ENCODE results near the gene ZNF726.
"Not testable (repeated sequence)": the region's sequence is repeated elsewhere in the genome, so short reads cannot be mapped to it uniquely, and the experiment has no call there.

Gene ZNF726

GRCh38 chr19:23914402-23915286, at the start of gene ZNF726:
TSS of gene ZNF726 (plus strand) at chr19:23914886. CDS start at chr19:23914995, 109 bp downstream.
- in situ Hi-C loops (cut with MboI; ENCODE audit: low sequenced_read_pairs) = no loop called here

DNA sequence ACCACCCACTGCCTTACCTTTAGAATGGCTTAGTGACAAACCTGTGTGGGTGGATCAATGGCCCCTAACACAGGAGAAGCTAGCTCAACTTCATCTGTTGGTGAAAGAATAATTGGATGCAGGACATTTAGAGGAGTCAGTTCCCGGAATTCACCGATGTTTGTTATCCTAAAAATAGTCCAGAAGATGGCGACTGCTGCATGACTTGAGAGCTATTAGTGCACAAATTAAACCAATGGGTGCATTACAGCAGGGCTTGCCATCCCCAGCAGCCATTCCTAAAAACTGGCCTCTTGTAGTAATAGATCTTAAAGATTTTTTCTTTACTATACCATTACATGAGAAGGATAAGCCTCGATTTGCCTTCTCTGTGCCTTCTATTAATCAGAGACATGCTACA, 46.8 kb upstream of the ZNF726 start:
- in situ Hi-C loops (cut with MboI; ENCODE audit: low sequenced_read_pairs) = no loop called here

DNA sequence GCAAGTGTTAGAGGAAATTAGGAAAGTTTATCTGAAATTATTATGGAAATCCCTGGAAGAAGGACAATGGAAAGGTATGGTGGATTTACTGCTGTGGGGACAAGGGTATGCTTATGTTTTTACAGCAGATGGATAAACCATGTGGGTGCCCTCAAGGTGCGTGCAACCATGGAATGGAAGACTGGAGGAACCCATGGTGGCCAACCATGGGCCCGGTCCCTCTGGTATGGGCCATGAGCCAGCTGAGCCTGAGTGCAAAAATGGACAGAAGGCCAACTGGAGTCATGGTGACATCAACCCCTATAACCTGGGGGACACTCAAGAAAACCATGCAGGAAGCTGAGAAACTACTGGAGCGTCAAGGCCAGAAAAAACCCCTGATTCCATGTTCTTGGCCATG, 46.1 kb upstream of the ZNF726 start:
- in situ Hi-C loops (cut with MboI; ENCODE audit: low sequenced_read_pairs) = no loop called here

DNA sequence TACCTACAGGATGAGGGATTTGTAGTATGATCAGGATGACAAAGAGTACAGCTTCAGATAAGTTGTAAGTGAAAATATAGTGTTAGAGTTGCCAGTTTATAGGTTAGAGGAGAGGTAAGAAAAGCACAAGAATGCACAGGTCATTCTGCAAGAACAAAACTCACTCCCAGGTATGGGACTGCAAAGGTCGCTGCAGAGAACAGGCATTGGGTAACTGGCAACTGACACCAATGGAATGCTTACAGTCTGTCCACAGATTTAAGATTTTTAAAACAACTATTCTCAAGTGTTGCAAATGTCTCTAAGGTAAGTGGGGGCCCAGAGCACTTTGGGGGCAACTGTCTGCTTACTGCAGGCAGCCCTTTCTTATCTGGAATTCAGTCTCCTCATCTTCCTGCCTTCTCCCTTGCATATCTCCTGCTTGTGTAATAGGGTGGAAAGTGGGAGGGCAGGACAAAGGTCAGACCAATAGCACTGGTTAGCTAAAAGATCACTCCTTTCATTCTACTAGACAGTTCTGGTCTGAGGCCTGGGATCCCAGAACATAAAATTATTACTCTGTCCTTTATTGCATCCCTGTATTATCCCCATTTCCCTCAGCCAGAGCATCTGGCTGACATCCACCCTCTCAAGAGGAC, 42.3 kb upstream of the ZNF726 start:
- in situ Hi-C loops (cut with MboI; ENCODE audit: low sequenced_read_pairs) = no loop called here

DNA sequence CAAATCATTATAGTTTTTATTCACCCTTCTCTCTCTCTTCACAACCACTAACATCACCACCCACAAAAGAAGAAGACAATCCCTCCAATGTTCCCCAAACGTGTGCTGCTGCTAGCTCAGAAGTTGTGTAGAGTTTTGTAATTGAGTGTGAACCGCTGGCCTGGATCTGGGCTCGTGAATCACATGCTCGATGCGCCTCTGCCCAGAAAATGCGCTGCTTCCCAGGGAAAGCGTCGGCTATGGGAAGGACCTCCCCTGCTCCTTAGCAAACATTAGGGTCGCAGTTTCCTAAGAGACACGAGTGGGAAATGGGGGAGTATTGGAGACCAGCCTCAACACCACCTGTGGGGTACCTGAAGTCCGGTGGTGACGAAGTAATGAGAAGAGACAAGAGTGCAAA, 38.4 kb upstream of the ZNF726 start:
- in situ Hi-C loops (cut with MboI; ENCODE audit: low sequenced_read_pairs) = no loop called here

GRCh38 chr19:23876756-23877155, 37.9 kb upstream of the ZNF726 start:
- in situ Hi-C loops (cut with MboI; ENCODE audit: low sequenced_read_pairs) = not testable (repeated sequence)

GRCh38 chr19:23882493-23882892, 32.2 kb upstream of the ZNF726 start:
- in situ Hi-C loops (cut with MboI; ENCODE audit: low sequenced_read_pairs) = no loop called here

DNA sequence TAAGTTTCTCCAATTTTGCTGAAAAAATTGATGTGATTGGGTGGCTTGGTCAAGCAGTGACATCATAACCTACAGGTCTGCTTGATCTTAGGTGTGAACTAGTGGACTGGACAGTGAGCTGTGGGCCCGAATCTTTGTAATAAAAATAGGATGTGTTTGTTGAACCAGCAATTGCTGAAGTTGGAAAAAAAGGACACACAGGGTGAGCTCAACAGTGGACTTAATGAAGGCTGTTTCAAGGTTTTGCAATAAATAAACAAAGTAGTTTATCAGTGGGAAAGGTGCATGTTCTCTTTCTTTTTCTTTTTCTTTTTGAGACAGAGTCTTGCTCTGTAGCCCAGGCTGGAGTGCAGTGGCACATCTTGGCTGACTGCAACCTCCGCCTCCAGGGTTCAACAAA, 30.3 kb upstream of the ZNF726 start:
- in situ Hi-C loops (cut with MboI; ENCODE audit: low sequenced_read_pairs) = no loop called here

DNA sequence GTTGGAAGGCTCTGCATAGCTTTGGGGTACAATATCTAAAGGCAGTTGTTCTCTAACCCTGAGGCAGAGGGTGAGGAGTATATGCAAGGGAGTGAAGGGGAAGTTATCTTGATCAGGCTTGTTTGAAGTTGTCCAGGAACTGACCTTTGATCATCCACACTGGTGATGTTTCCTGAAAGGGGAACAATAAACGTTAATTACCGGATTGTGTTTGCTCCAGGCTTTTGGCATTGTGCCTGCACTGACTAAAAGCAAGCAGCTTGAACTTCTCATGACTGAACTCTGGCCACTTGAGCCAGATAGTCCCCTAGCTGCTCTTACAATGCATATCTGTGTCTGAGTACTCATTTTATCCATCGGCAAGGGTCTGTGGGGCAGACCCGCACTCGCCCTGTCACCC, 27.0 kb upstream of the ZNF726 start:
- in situ Hi-C loops (cut with MboI; ENCODE audit: low sequenced_read_pairs) = no loop called here

DNA sequence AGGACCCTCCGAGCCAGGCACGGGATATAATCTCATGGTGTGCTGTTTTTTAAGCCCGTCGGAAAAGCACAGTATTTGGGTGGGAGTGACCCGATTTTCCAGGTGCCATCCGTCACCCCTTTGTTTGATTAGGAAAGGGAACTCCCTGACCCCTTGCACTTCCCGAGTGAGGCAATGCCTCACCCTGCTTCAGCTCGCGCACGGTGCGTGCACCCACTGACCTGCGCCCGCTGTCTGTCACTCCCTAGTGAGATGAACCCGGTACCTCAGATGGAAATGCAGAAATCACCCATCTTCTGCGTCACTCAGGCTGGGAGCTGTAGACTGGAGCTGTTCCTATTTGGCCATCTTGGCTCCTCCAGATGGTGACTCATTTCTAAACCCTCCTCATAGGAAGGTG, 18.6 kb upstream of the ZNF726 start:
- in situ Hi-C loops (cut with MboI; ENCODE audit: low sequenced_read_pairs) = not testable (repeated sequence)

GRCh38 chr19:23896912-23897311, 17.8 kb upstream of the ZNF726 start:
- in situ Hi-C loops (cut with MboI; ENCODE audit: low sequenced_read_pairs) = no loop called here

- in situ Hi-C loops (cut with MboI; ENCODE audit: low sequenced_read_pairs) = no loop called here
These were observed 13.3 kb upstream of the ZNF726 start for GRCh38 chr19:23901360-23901759.

- in situ Hi-C loops (cut with MboI; ENCODE audit: low sequenced_read_pairs) = no loop called here
These were observed 10.3 kb upstream of the ZNF726 start for GRCh38 chr19:23904406-23904805.

DNA sequence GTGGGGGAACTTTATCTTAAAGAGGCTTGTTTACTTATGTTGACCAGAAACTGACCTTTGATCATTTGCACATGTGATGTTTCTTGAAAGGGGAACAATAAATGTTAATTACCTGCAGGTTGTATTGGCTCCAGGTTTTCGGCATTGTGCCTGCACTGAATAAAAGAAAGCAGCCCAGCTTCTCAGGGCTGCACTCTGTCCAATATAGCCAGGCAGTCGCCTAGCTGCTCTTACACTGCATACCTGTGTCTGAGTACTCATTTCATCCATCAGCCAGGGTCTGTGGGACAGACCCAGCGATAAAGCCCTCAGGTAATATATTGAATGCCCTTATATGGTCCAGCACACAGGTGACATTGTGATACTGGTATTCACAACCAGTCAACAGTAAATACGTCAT, 8.9 kb upstream of the ZNF726 start:
- in situ Hi-C loops (cut with MboI; ENCODE audit: low sequenced_read_pairs) = no loop called here

DNA sequence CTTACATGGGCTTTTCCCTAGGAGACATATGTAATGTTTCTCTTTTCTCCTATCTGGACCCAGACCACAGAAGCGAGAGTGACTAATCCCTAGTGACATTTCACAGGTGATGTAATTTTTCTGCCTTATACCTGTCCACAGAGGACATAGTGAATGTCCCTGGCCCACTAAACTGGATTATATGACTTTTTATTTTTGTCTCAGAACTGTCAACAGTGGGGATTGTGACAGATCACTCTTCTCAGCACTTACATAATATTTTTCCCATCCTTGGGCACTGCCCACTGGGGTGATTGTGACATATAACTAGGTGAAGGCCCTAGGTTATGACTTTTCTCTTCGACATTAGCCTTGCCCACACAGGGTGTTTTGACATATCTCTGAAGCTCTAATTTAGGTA, 7.9 kb upstream of the ZNF726 start:
- in situ Hi-C loops (cut with MboI; ENCODE audit: low sequenced_read_pairs) = no loop called here

DNA sequence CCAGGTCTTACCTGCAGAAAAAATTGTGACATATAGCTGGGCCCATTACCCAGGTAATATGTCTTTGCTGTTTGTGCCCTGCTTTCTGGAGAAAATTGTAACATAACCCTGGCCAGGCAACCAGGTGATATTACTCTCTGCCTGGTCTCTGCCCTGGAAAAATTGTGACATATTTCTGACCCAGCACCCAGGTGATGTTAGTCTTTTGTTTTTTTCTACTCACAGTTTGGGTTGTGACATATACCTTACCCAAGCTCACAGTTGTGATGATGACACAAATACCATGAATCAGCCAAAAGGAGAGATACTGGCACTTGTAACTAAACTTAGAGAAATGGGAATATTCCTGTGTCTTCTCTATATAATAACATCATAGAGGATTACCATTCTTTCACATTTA, 6.5 kb upstream of the ZNF726 start:
- in situ Hi-C loops (cut with MboI; ENCODE audit: low sequenced_read_pairs) = no loop called here

DNA sequence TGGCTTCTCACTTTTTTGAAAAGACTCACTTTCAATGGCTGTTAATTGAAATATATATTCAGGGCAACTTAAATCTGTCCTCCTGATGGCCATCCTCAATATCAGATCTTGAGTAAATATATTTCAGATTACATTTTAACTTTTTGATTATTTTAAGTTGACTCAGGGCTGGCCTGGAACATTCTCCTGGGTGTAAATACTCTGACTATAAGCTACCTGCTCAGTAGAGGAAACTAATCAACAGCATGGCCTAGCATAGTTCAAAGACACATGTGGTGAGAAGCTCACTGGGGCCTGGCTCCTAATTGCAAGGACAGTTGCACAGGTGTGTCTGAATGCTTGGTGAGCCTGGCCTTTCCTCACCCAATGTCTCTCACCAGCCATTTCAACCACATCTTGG, 5.5 kb upstream of the ZNF726 start:
- in situ Hi-C loops (cut with MboI; ENCODE audit: low sequenced_read_pairs) = no loop called here

- in situ Hi-C loops (cut with MboI; ENCODE audit: low sequenced_read_pairs) = no loop called here
These were observed 755 bp upstream of the ZNF726 start for GRCh38 chr19:23913931-23914330.

- in situ Hi-C loops (cut with MboI; ENCODE audit: low sequenced_read_pairs) = no loop called here
These were observed 2.3 kb downstream of the ZNF726 start for GRCh38 chr19:23916991-23917390.

DNA sequence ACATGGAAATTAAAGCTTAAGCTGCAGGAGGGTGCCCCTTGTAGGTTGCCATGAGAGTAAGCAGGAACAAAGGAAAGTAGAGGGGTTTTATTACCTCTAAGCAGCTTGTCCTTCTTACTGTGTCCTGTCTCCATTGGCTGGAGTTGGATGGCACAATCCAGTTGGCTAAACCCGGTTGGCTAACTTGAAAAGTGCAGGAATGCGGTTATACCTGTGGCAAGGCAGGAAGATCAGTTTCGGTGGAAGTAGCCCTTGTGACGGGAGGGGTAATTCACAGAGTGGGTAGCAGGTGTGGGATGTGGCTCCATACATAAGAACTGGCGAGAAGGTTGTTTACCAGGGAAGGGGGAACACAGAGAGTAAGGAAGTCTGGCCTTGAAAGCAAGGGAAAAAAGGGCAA, 3.2 kb downstream of the ZNF726 start:
- in situ Hi-C loops (cut with MboI; ENCODE audit: low sequenced_read_pairs) = no loop called here

DNA sequence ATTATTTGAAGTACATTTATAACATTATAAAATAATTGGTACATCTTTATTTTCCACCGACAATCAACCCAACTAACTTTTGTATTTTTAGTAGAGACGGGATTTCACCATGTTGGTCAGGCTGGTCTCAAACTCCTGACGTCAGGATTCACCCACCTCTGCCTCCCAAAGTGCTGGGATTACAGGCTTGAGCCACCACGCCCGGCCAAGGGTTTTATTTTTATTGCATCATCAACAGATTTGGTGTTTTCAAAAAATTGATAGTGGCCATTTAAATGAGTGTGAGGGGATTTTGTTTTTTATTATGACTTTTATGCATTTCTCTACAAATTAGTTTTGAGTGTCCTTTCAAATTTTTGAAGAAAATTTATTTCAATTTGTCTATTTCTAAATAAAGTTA, 10.6 kb downstream of the ZNF726 start:
- in situ Hi-C loops (cut with MboI; ENCODE audit: low sequenced_read_pairs) = no loop called here

DNA sequence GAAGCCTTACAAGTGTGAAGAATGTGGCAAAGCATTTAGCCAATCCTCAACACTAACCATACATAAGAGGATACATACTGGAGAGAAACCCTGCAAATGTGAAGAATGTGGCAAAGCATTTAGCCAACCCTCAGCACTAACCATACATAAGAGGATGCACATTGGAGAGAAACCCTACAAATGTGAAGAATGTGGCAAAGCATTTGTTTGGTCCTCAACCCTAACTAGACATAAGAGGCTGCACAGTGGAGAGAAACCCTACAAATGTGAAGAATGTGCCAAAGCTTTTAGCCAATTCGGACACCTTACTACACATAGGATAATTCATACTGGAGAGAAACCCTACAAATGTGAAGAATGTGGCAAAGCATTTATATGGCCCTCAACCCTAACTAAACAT, 18.2 kb downstream of the ZNF726 start:
- in situ Hi-C loops (cut with MboI; ENCODE audit: low sequenced_read_pairs) = no loop called here

Measured in hTERT RPE-1 (cell line).